CD4-positive, alpha-beta T cell treated with Interleukin-15 for 1 hour (primary cell): Measurements from ENCODE around the gene KCNV2.
"Not testable (repeated sequence)": the region's sequence is repeated elsewhere in the genome, so short reads cannot be mapped to it uniquely, and the experiment has no call there.

Experiments used
- DNase-seq: peaks from one replicate; pipeline ENCODE4 v3.0.0-alpha.2; 2020

Gene KCNV2

GRCh38 chr9:2717385-2717784 is at the start of gene KCNV2:
Gene KCNV2 (plus strand): TSS chr9:2717510. CDS start chr9:2717740, 230 bp downstream.
- no peak for DNase-seq

GRCh38 chr9:2673161-2673560 is 44.1 kb upstream of the KCNV2 start:
- no peak for DNase-seq

GRCh38 chr9:2674141-2674824 is 43.0 kb upstream of the KCNV2 start:
- no peak for DNase-seq

- no peak for DNase-seq
Observed at GRCh38 chr9:2675834-2676233, 41.5 kb upstream of the KCNV2 start.

- DNase-seq = no peak
Observed at GRCh38 chr9:2676466-2676865, 40.8 kb upstream of the KCNV2 start.

GRCh38 chr9:2677915-2678889 is 39.1 kb upstream of the KCNV2 start:
- no peak for DNase-seq

- no peak for DNase-seq
Observed at GRCh38 chr9:2679011-2679410, 38.3 kb upstream of the KCNV2 start.

- DNase-seq = no peak
Observed at GRCh38 chr9:2681981-2682380, 35.3 kb upstream of the KCNV2 start.

GRCh38 chr9:2686911-2687310 is 30.4 kb upstream of the KCNV2 start:
- no peak for DNase-seq

GRCh38 chr9:2688636-2689035 is 28.7 kb upstream of the KCNV2 start:
- no peak for DNase-seq

- no peak for DNase-seq
Observed at GRCh38 chr9:2691212-2691611, 26.1 kb upstream of the KCNV2 start.

- no peak for DNase-seq
Observed at GRCh38 chr9:2691626-2692025, 25.7 kb upstream of the KCNV2 start.

- DNase-seq = no peak
Observed at GRCh38 chr9:2693056-2693455, 24.3 kb upstream of the KCNV2 start.

- DNase-seq = no peak
Observed at GRCh38 chr9:2697492-2697891, 19.8 kb upstream of the KCNV2 start.

- DNase-seq = no peak
Observed at GRCh38 chr9:2700398-2700797, 16.9 kb upstream of the KCNV2 start.

- DNase-seq = no peak
Observed at GRCh38 chr9:2700909-2701550, 16.3 kb upstream of the KCNV2 start.

- DNase-seq = no peak
Observed at GRCh38 chr9:2704504-2704903, 12.8 kb upstream of the KCNV2 start.

GRCh38 chr9:2707256-2707655 is 10.1 kb upstream of the KCNV2 start:
- DNase-seq = not testable (repeated sequence)

- no peak for DNase-seq
Observed at GRCh38 chr9:2709645-2710101, 7.6 kb upstream of the KCNV2 start.

GRCh38 chr9:2711716-2712115 is 5.6 kb upstream of the KCNV2 start:
- no peak for DNase-seq

GRCh38 chr9:2718001-2718697 is 839 bp downstream of the KCNV2 start:
- DNase-seq = no peak

- DNase-seq = no peak
Observed at GRCh38 chr9:2718698-2719033, 1.4 kb downstream of the KCNV2 start.

GRCh38 chr9:2720179-2720654 is 2.9 kb downstream of the KCNV2 start:
- DNase-seq = no peak
